ENCODE data around the gene OR4D1.
"Not testable (repeated sequence)": the region's sequence is repeated elsewhere in the genome, so short reads cannot be mapped to it uniquely, and the experiment has no call there.

Gene OR4D1

DNA sequence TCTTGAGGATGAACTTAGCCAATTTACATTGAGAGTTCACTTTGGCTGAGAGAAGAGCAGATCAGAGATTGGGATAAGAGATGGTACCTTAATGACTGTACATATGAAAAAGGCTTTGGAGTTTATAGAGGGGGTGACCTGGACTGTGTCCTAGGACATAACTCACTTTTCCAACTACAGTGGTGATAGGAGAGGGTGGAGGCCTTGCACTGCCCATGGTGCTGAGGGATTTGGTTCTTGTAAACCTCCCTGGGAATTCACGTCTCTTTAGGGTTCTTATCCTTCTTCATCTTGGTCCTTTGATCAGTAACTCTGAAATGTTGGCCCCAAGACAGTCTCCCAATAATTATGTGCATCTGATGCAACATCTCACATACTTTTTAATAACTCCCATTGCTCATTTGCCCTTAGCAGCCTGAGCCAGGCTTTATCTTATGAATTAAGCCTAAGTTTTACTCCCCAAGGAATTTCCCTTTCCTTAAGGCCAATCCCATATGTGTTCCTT lies at the start of gene OR4D1:
TSS of gene OR4D1 (plus strand) at position 455 of the 505 bp plus-strand sequence. CDS start 6,770 bp downstream, outside the sequence.
- no peak for DNase-seq

- DNase-seq = no peak
Observed at GRCh38 chr17:58100506-58100905, 47.7 kb upstream of the OR4D1 start.

- not testable (repeated sequence) for DNase-seq
Observed at GRCh38 chr17:58101898-58102297, 46.3 kb upstream of the OR4D1 start.

GRCh38 chr17:58105093-58105492 lies 43.1 kb upstream of the OR4D1 start:
- no peak for DNase-seq

DNA sequence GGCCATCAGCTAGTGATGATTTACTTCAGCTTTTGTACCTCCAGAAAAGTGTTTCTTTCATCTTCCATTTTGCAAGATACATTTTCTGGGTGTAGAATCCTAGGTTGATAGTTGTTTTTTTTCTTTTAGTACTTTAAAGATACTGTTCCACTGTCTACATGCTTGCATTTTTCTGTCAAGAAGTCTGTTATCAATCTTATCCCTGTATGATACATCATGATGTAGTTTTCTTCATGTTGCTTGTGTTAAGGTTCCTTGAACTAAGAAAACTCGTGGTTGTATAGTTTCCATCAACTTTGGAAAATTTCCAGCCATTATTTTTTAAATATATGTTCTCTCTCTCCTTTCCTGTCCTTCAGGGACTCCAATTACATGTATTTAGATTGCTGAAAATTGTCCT lies 40.9 kb upstream of the OR4D1 start:
- no peak for DNase-seq

GRCh38 chr17:58109197-58109596 lies 39.0 kb upstream of the OR4D1 start:
- no peak for DNase-seq

- no peak for DNase-seq
Observed at GRCh38 chr17:58110012-58110411, 38.2 kb upstream of the OR4D1 start.

GRCh38 chr17:58111676-58112075 lies 36.5 kb upstream of the OR4D1 start:
- DNase-seq = no peak

GRCh38 chr17:58112970-58113631 lies 35.1 kb upstream of the OR4D1 start:
- DNase-seq = peak; percentile 83 to 90

GRCh38 chr17:58113947-58114346 lies 34.2 kb upstream of the OR4D1 start:
- no peak for DNase-seq

DNA sequence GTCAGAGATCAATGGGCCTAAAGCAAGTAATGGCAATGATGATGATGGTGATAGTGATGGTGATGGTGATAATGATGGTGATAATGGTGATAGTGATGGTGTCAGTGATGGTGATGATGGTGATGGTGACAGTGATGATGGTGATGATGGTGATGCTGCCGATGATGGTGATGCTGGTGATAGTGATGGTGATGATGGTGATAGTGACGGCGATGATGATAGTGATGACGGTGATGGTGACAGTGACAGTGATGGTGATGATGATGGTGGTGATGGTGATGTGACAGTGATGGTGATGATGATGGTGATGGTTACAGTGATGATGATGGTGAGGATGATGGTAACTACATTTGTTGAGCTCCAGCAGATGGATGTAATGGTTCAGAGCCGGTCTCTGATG lies 30.8 kb upstream of the OR4D1 start:
- no peak for DNase-seq

DNA sequence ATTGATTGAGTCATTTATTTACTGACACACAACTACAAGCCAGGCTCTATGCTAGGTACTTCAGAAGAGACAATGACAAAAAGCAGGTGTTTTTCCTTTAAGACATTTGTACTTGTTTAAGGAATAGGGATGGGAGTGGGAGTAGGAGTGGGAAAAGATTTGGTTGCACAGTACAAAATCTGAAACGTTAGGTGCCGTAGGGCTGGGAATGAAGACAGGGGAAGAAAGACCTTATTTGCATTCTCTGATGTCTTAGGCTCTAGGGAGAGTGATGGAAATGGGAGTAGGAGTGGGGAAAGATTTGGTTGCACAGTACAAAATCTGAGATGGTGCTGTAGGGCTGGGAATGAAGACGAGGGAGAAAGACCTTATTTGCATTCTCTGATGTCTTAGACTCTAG lies 28.7 kb upstream of the OR4D1 start:
- DNase-seq = no peak

DNA sequence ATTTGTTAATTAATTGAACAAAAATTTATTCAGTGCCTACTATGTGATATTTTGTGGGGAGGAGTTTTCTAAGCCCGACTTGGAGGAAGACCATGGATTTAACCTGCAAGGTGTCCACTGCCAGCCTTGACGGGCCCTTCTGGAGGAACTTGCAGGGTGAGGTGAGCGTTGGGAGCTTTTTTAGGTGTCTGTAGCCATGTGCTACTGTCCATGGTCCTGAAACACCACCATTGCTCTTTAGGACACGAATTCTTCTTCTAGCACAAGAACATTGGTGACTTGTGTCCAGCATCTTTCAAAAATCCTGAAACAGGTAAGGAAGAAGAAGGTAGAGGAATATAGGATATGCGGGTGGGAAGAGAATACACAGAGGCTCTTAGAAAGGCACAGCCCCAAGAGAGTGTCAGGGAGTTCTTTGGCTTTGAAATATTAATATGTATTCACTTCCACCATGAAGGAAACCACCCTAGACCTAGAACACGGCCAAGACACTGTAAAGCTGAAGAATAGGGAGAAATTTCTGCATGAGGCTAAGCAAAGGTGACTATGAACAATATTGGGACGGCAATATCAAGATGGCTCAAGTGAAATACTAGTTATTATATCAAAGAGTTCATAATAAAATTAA lies 27.9 kb upstream of the OR4D1 start:
- peak; percentile 14 to 15 for DNase-seq

DNA sequence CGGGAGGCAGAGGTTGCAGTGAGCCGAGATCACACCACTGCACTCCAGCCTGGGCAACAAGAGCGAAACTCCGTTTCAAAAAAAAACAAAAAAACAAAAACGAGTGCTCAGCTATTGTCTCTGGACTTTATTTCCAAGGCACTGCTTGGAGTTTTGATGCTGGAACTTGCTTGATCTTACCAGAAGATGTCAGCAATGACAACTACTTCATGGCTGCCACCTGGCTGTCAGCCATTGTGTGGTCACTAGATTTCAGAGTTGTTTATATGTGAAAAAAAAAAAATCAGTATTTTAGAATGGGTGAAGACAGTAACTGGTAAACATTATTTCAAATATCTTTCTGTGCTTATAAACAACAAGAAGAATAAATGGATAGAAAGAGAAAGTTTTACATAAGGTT lies 26.3 kb upstream of the OR4D1 start:
- peak in 1 of 2 experiments; percentile 2 for DNase-seq

- DNase-seq = no peak
Observed at GRCh38 chr17:58127846-58128245, 20.3 kb upstream of the OR4D1 start.

GRCh38 chr17:58132697-58133096 lies 15.5 kb upstream of the OR4D1 start:
- DNase-seq = not testable (repeated sequence)

GRCh38 chr17:58136669-58137279 lies 11.4 kb upstream of the OR4D1 start:
- no peak for DNase-seq

DNA sequence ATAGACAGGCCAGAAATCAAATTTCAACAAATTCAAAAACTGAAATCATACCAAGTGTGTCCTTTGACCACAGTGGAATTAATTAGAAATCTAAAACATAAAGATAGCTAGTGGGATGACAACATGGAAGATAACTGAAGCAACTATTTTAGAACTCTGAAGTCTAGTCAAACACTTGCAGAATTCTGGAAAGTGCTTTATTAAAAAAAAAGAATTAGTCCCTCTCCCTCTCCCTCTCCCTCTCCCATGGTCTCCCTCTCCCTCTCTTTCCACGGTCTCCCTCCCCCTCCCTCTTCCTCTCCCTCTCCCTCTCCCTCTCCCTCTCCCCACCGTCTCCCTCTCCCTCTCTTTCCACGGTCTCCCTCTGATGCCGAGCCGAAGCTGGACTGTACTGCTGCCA lies 6.7 kb upstream of the OR4D1 start:
- DNase-seq = no peak

DNA sequence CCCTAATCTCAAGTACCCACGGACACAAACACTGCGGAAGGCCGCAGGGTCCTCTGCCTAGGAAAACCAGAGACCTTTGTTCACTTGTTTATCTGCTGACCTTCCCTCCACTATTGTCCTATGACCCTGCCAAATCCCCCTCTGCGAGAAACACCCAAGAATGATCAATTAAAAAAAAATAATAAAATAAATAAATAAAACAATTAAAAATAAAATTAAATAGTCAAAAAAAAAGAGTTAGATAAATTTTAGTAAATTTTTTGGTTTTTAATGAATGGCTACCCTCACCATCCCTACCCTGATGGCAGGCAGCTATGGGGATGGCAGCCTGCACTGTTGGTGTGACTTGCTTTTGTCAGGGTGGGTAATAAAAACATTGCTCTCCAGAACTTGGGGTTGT lies 4.8 kb upstream of the OR4D1 start:
- not testable (repeated sequence) for DNase-seq

DNA sequence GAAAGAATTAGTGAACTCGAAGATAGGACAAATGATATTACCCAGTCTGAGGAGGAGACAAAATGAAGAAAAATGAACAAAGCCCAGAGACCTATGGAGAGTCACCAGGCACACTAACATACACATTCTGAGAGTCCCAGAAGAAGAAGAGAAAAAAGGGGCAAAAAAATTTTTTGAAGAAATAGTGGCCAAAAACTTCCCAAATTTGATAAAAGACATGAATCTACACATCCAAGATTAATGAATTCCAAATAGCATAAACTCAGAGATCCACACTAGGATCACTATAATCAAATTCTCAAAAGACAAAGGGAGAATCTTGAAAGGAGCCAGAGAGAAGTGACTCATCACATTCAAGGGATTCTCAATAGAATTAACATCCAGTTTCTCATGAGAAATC lies 3.4 kb upstream of the OR4D1 start:
- no peak for DNase-seq

GRCh38 chr17:58148609-58149008 lies 425 bp downstream of the OR4D1 start:
- DNase-seq = no peak

DNA sequence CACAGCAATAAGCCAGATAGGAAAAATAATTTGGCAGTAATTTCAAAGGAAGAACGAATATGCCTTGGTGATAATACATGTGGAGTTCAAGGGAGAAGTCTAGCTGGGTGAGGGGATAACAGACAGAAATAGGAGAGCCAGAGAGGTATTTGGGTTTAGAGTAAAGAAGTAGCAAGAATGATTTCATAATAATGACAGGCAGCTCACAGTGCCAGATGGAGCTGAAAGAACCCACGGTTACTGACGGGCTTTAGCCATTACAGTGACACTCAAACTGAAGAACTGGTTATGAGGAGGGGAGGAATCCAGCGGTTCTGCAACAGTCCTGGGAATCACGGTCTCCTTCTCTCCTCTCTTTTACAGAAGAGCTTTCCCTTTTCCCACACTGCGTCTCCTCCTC lies 2.2 kb downstream of the OR4D1 start:
- DNase-seq = no peak

DNA sequence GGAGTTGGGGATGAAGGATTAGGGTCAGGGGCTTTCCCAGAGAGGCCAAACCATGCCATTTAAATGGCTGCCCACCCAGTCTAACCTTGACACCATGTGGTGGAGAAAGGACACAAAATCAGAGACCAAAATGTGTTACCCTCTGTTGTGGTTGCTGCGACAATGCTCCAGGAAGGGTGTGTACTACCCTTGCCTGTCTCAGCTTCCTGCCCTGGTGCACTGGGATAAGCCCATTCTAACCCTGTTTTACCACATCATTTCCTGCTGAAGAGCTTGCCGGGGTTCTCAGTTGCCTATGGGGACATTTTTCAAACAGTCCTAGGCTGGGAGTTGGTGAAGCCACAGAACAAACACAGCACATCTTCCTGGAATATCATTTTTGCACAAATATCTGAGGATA lies 4.9 kb downstream of the OR4D1 start:
- DNase-seq = peak; percentile 19 to 26

DNA sequence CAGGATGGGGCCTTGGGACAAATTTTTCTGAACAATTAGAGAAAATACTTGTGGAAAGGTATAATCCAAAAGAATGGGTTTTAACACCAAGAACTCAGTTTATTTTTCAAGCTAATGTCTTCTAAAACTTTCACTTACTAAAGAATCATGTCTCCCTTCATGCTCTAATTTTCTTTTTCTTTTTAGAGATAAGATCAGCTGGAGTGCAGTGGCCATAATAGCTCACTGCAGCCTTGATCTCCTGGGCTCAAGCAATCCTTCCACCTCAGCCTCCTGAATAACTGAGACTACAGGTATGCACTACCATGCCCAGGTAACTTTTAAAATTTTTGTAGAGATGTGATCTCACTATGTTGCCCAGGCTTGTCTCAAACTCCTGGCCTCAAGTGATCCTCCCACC lies 5.5 kb downstream of the OR4D1 start:
- DNase-seq = no peak

All from activated CD4-positive, alpha-beta T cell treated with anti-CD3 and anti-CD28 coated beads, Interleukin-2, amount 50 U/mL, for 4 hours (primary cell).